NCI-H2029 (cell line): Measurements from ENCODE around the gene TRIML2.

ENCODE experiments used
- DNase-seq: peaks from one replicate; lab custom pipeline; 2025; lab: John Stamatoyannopoulos, UW

Gene TRIML2, protein sequence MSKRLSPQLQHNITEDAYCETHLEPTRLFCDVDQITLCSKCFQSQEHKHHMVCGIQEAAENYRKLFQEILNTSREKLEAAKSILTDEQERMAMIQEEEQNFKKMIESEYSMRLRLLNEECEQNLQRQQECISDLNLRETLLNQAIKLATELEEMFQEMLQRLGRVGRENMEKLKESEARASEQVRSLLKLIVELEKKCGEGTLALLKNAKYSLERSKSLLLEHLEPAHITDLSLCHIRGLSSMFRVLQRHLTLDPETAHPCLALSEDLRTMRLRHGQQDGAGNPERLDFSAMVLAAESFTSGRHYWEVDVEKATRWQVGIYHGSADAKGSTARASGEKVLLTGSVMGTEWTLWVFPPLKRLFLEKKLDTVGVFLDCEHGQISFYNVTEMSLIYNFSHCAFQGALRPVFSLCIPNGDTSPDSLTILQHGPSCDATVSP

DNA sequence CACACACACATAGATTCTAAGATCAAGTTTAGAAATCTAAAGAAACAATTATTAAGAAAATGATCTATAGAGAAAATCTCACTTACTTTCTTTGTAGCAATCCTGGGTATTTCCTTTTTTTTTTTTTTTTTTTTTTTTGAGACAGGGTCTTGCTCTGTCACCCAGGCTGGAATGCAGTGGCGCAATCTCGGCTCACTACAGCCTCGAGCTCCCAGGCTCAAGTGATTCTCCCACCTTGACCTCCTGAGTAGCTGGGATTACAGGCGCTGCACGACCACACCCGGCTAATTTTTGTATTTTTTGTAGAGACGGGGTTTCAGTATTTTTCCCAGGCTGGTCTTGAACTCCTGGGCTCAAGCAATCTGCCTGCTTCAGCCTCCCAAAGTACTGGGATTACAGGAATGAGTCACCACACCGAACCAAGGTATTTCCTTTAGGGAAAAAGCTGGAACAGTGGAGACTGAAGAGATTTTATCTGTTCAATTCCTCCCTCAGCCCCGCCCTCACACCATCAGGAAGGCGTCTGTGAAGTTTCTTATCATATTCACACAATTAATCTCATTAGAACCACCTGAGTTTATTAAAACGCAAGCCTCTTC lies at the start of gene TRIML2:
TRIML2 (minus strand) TSS at position 447 of the 599 bp plus-strand sequence. CDS start 4,235 bp downstream, outside the sequence.
- DNase-seq: no peak

DNA sequence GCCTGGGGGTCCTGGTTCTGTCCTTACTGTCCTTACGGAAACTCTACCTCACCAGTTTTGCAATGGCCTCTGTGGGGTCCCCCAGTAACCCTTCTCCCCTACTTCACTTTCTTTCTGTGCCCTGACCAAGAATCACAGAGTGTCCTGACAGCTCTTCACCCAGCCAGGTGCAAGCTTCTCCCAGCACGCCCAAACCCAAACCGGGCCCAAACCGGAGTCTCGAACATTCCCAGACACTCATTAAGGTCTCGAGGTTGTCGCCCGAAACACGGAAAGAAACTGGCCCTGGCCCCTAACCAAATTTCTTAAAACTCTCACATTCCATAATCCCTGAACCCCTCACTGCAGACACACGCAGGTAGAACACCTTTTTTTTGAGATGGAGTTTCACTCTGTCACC lies 48.9 kb upstream of the TRIML2 start:
- DNase-seq: no peak

DNA sequence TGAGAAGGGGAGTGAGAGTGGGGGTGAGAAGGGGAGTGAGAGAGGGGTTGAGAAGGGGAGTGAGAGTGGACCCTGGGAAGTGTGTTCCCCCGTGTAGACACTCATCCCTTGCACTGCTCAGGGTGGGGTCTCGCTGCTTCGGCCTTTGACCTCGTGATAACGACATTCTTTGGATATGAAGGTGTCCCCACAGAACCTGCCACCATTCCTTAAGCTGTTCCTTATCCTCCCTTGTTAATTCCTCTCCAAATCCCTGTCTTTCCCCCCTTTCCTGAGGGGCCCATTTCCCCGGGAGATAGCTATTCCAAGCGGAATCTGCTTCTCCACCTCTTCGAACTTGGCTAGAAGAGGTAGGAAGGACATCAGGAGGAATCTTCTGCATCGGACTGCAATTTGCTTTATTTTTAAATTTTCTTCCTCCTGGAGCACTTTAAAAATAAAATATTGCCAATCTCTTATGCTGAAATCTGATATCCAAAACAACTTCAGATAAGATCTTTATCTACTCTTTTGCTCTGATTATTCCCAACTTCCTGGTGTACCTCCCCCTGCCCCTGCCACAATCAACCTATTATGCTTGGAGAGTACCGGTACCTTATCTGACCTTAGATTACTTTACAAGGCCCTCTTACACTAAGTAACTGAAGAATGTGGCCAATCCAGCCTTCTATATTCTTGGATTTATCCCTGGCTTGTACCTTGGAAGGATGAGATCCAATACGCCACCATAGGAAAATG lies 45.4 kb upstream of the TRIML2 start:
- DNase-seq: no peak

DNA sequence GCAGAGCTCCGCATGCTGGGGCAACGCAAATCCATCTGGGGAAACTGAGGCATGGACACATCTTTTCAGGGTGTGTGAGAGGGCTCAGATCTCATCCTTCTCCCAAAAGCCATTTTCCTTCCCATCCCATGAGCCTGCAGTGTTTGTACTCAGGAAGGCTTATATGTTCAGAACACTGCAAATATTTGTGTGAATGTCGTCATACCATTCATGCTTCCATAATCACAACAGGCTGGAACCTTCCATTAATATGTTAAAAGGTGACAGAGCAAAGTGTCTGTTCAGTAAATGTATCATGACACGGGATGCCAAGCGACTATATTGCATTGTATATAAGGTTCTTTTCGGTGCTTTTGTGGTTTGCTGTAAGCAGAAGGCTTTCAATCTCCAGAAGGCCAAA lies 38.4 kb upstream of the TRIML2 start:
- no peak for DNase-seq

DNA sequence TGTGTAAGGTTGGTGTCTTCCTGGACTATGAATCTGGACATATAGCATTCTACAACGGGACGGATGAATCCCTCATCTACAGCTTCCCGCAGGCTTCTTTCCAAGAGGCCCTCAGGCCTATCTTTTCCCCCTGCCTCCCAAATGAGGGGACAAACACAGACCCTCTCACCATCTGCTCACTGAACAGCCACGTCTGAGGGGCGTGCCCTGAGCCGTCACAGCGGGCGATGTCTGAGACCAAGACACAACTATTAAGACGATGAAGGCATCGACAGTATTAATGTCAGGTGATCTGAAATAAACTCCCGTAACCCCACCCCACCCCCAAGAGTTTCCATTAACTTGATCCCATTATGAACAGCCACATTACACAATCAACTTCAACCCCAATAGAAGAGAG lies 37.8 kb upstream of the TRIML2 start:
- DNase-seq: no peak

DNA sequence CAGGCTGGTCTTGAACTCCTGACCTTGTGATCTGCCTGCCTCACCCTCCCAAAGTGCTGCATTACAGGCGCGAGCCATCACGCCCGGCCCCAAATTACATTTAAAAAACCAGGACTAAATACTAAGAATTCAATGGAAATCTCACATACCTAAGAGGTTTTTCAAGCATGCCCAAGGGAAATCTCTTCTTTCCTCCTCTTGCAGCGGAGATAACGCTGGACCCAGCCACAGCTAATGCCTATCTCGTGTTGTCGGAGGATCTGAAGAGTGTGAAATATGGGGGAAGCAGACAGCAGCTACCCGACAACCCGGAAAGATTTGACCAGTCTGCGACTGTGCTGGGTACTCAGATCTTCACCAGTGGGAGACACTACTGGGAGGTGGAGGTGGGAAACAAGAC lies 37.2 kb upstream of the TRIML2 start:
- DNase-seq: no peak

DNA sequence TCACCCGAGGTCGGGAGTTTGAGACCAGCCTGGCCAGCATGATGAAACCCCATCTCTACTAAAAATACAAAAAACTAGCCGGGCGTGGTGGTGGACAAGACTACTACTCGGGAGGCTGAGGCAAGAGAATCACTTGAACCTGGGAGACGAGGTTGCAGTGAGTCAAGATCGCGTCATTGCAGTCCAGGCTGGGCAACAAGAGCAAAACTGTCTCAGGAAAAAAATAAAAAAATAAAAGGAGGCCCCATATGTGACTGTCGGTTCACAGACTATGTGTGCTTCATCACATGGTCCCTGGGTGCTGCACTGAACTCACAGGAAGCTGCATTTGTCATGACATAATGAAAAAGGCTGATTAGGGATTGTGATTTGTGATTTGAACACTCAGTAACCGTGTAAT lies 36.2 kb upstream of the TRIML2 start:
- no peak for DNase-seq

DNA sequence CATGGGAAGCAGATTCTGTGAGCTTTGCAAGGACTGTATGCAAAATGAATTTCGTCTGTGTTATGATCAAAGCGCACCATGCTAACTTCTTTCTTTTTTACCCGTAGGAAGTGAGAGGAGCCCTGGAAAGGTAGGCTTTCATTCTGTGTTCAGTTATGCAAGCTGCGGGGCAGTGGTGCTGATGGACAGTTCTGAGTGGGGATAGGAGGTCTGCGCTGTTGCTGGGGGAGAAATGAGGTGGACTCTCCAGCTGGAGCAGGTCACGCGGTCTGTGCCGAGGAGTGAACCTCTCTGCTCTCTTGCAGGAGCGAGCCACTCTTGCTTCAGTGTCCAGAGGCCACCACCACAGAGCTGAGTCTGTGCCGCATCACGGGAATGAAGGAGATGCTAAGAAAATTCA lies 34.3 kb upstream of the TRIML2 start:
- no peak for DNase-seq

DNA sequence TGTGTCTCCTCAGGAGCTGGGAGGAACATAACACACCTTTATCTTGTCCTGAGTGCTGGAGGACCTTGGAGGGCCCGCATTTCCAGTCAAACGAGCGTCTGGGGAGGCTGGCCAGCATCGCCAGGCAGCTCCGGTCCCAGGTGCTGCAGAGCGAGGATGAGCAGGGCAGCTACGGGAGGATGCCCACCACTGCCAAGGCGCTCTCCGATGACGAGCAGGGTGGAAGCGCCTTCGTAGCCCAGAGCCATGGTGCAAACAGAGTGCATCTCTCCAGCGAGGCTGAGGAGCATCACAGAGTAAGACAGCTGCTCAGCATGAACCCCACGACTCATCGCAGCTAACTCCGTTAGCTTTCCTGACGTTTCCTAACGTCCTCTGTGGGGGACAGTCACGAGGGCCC lies 30.3 kb upstream of the TRIML2 start:
- DNase-seq: no peak

DNA sequence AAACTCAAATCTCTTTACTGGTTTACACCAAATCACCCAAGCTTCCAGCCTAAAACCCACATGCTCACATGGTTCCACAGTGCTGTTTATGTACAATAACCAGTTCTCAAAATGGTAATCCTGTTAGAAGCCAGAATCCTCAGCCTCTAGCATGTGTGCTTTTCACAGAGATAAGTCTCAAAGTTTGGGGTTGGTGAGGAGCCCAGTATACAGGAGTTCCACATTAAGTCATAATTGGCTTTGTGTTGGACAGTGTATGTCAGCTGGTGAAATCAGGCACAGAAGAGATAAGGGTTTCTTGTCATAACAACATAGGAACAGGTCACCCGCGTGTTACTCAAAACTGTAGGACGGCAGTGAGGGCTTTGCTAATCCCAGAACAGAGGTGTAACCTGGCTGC lies 29.7 kb upstream of the TRIML2 start, which contains the start of gene TRIML1:
TRIML1 (plus strand) TSS at position 301 of the 400 bp plus-strand sequence. CDS start 118 bp downstream, outside the sequence.
- DNase-seq: no peak

DNA sequence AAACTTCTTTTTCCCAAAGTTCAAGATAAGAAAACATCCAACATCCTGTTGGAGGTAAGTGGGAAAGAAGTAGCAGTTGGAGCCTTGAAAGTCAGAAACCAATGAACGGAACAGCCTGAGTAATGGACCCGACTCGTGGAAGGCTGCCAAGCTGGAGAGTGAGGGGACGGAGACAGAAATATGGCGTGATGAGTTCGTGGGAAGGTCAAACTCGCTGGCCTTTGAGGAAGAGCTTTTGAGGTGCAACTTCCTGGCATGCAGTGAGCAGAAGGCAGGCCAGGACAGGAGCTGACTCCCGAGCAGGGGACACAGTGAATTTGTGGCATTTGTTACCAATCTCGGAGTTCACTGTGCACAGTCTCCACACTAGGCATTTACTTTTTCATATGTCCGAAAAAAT lies 28.8 kb upstream of the TRIML2 start:
- no peak for DNase-seq

DNA sequence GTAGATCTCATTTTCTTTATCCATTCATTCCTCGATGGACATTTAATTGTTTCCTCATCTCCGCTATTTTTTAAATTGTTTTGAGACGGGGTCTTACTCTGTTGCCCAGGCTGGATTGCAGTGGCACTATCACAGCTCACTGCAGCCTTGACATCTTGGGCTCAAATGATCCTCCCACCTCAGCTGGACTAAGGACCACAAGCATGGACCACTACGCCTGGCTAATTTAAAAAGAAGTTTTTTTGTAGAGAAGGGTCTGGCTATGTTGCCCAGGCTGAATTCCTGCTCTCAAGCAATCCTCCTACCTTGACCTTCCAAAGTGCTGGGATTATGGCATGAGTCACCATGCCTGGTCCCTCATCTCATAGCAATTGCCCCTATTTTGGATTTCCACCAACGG lies 22.8 kb upstream of the TRIML2 start:
- no peak for DNase-seq

DNA sequence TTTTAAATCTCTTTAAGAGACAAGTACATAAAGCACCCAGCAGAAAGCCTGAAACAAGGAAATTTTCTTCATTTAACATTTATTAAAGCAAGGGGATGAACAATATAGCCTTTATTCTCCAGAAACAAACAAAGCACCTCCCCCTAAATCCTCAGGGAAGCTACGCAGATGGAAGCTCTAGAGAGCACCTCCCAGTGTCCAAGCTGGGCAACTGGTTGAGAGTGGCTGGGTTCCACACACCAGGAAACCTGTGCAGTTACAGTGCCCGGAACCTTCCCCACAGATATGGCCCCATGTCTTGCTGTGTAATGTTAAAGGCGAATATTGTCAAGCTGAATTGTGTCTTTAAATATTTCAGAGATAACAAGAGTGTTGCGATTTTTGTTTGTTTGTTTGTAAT lies 21.0 kb upstream of the TRIML2 start:
- DNase-seq: no peak

DNA sequence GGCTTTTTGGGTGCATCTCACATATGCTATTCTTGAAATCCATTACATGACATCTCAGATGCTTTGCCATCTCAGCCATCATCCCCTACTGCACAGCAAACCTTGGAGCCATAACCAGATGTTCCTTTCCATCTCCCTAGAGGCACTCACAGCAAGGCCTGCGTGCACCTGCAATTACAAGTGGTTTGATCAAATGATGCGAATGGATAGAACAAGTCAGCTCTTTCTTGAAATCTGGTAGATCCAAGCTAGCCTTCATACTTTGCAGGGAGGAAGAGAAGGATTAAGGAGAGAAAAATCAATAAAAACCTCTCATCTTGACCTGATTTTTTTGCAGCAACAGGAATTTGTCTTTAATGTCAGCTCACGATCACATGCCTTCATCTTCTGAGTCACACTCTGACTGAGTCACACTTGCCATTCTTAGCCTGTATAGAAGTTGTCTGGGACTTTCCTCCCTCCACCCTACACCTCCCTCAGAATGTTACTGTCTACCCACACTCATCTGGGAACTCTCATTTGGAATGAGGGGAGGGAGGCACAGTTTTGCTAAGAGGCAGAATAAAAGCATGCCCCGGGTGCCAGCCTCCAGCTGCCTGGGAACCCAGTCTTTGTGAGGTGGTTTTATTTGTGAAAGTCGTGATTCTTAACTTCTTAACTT lies 17.9 kb upstream of the TRIML2 start:
- no peak for DNase-seq

DNA sequence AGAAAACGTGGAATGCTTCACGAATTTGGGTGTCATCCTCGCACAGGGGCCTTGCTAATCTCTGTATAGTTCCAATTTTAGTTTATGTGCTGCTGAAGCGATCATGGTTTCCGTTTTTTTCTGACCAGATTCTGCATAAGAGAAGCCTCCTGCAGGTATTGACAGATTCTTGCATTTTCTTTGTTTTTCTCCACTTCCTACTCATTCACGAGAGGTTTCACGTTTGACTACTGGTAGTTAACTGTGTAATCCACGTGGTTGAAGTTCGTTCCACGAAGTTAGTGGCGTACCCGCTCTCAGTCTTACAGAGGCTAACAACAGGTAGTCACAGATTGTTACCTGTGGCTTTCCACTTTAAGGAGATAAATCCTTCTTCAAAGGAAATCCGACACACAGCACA lies 12.1 kb upstream of the TRIML2 start:
- DNase-seq: no peak

DNA sequence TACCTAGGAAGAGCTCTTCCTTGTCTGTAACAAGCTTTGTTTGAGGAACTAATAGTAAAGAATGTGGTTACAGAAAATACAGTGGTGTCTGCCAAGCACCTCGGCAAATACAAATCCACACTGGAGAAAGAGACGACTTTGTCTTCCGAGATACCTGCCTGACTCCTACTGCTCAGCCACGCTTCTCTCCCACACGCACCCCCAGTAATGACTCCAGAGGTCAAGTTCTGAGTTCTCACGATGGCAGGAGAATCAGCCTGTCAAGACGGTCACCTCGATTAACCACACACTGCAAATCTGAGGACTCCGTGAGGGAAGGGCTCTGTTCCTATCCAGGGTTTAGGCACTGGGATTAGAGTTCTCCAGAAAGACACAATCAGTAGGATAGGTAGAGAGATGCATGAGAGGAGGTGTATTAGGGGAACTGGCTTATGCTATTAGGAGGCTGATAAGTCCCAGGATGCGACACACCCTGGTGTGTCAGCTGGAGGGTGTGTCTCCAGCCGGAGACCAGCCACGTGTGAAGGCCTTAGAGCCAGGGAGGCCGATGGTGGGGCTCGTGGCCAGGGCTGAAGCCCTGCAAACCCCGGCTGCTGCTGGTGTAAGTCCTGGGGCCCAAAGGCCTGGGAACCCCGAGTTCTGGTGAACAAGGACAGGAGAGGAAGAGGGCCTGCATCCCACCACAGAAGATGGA lies 8.4 kb upstream of the TRIML2 start:
- DNase-seq: no peak

DNA sequence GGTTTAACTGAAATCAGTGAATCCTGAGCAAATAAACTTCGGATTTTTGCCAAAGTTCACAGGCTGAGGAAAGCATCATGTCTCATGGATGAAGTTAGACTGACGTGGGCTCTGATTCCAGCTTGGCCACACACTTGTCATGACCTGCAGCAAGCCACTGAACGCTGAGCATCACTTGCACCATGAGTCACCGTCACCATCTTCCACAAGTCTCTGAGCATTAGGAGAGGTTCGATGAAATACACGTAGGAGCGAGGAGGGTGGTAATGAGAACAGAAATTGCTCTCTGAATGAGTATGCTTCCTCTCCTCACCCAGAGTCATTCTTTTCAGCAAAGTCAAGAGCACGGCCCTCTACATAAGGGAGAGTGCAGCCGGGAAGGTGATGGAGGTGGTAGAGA lies 3.8 kb upstream of the TRIML2 start:
- DNase-seq: no peak

DNA sequence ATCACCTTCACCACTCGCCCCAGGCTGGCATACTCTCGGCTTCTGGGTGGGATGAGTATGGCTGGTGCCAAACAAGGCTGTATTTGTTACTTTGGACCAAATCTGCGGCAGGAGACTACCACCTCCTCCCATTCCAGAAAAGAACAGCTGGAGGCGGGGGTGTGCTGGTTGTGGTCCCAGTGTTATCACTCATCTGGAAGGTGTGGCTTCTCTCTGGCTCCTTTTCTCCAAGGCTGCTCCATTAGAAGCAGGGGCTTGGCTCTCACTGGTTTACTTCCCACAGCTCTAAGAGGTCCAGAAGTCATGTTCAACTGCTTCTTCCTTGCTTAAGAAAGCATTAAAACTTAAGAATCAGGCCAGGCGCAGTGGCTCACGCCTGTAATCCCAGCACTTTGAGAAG lies 2.6 kb upstream of the TRIML2 start:
- no peak for DNase-seq

DNA sequence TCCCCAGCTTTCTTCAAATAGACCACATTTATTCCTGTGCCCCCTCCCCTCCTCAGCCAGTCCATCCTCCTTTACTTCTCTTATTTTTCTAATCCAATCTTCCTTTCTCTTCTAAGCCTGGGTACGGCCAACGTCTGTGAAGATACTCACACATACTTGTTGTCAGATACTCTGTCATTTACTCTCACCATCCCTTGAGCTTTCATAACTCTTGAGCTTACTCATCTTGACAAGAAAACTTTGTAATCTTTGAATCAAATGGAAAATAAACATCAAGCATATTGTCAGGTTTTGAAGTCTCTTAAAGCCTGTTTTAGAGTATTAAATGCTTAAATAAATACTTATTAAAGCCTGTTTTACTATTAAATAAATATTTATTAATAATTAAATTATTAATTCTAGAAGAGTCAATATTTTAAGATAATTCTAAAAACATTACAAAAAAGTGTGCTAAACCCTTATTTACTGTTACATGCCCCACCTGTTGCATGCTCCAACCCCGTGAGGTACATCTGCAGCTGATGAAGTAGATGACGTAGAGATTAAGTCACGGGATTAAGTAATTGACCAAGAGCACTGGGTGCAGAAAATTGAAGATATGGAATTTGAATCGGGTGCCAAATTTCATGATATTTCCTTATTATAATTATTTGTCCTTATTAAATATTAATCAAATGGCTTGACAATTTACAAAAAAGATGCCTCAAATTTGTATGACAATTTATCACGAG lies 1.5 kb upstream of the TRIML2 start:
- DNase-seq: no peak

DNA sequence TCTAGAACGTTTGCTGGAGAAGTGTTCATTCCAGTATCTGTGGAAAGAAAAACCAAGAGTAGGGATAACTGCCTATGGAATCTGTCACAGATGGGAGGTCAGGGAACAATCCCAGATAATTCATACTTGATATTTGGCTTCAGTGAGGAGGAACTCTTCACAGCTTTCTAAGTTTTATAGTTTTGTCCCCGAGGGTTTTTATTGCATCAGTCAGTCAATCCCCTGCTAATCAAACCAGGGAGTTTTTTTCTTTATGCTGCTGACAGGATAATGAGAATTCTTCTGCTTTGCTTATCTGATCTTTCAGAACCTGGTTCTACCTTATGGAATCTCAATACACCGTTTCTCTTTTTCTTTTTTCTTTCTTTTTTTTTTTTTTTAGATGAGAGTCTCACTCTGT lies 633 bp upstream of the TRIML2 start:
- no peak for DNase-seq
